GM20000 (cell line): ENCODE data around the gene PKN1.
A peak's percentile ranks its signal among the peaks of the same experiment; 100 is the strongest.

Experiments used
- DNase-seq: peaks from one replicate; pipeline ENCODE4 v3.0.0; 2012; ENCODE audit warnings: low spot score
- TF ChIP-seq, protein P1 (sequence below): IDR thresholded peaks from 2 replicates; pipeline ENCODE4 v1.5.1; 2012; ENCODE audit warnings: mild to moderate bottlenecking, control low read depth; ENCODE audit errors: extremely low read depth, missing control alignments

The PKN1 gene

DNA sequence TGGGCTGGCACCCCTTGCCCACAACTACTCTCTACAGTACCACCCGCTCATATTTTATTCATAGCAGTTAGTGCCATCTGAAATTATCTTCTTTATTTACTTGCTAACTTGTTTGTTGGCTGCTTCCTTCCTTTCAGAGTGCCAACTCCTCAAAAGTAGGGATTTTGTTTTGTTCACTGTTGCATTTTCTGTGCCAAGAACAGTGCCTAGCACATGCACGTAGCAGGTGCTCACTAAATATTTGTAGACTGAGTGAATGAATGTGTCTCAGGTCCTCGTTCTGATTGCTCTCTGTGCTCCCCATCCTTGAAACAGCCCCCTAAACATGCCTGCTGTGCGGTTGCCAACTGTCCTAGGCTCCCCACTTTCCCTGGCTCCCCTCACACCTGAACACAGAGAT lies 61.3 kb downstream of the PKN1 start:
- no peak for DNase-seq
- TF ChIP-seq, protein P1, sequence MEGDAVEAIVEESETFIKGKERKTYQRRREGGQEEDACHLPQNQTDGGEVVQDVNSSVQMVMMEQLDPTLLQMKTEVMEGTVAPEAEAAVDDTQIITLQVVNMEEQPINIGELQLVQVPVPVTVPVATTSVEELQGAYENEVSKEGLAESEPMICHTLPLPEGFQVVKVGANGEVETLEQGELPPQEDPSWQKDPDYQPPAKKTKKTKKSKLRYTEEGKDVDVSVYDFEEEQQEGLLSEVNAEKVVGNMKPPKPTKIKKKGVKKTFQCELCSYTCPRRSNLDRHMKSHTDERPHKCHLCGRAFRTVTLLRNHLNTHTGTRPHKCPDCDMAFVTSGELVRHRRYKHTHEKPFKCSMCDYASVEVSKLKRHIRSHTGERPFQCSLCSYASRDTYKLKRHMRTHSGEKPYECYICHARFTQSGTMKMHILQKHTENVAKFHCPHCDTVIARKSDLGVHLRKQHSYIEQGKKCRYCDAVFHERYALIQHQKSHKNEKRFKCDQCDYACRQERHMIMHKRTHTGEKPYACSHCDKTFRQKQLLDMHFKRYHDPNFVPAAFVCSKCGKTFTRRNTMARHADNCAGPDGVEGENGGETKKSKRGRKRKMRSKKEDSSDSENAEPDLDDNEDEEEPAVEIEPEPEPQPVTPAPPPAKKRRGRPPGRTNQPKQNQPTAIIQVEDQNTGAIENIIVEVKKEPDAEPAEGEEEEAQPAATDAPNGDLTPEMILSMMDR = no peak

DNA sequence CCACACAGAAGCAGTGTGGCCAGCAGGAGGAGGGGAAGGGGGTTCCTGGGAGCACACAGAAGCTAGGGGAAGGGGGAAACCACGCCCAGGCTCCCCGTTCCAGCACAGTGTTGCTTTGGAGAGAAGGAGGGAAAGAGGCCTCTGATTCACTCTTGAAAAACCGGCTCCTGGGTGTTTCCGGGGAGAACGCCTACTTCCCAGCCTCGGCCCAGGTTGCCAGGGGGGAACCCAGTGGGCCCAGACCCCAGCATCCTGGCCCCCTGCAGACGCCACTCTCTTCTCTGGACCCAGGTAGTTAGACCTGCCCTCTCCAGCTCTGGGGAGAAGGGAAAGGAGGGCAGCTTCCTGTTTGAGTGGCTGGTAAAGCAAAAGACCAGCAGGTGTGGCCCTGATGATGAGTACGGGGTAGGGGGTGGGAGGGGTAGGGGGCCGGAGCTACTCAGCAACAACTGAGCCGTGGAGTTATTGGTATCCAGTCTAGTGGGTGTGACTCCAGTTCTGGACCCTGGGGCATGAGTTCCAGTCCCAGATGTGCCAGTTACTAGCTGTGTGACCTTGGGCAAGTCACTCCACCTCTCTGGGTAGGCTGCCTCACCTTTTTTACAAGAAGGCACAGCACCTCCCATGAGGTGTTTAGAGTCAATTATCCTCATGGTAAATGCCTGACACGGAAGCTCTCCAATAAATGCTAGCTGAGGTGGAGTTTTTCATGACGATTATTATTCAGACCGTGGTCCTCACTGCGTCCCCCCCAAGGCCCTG lies 62.0 kb downstream of the PKN1 start:
- TF ChIP-seq, protein P1 = no peak
- DNase-seq = no peak

DNA sequence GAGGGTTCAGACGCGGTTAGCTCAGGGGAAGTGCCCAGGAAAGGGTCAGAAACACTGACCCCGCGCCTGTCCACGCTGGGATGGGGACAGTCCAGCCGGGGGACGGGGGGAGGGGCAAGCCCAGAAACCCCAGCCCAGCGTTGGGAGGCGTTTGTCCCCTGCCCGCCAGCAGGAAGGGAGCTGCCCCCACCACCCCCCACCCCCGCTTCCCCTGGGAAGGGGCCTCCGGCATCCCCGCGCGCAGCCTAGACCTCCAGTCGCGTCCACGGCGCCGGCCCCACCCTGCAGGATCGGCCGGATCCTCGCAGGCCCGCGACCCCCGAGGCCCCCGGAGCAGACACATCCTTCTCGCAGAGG lies 62.5 kb downstream of the PKN1 start:
- peak; percentile 48 for DNase-seq
- TF ChIP-seq, protein P1 = no peak

DNA sequence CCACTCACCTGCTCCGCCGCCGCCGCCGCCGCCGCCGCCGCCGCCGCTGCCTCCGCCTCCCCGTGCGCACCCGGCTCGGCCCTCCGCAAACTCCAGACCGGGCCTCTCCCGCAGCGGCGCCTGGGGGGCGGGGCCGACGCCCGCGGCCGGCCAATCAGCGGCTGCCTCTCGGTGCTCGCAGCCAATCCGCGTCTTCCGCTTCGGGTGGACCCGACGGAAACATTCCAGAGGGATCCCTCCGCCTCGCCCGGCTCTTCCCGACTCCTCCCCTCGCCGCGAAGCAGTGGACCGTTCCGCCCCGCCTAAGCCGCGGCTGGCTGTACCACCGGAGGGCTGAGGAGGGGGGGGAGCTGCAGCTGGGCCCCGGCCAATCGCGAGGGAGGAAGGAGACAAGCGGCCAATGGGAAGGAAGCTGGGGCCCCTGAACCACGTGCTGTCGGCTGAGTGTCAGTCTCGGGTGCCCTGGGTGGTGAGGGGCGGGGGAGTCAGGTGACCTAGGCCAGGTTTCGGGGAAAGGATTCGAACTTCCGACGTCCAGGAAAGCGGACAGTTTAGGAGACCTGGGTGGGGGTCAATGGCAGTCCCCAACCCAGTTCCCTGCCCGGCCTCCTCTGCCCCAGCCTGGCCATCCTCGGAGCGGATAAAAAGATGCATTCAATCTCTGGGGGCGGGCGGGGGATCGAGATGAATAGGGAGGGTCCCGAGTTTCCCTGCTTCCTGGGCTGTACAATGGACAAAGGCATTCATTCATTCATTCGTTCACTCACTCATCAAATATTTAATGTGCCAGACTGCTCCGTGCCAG lies 63.1 kb downstream of the PKN1 start, which contains the start of gene GIPC1:
Gene GIPC1 (minus strand): TSS at position 99 of the 805 bp plus-strand sequence. CDS start 13,151 bp downstream, outside the sequence.
- DNase-seq = peak; percentile 99
- TF ChIP-seq, protein P1 = no peak

DNA sequence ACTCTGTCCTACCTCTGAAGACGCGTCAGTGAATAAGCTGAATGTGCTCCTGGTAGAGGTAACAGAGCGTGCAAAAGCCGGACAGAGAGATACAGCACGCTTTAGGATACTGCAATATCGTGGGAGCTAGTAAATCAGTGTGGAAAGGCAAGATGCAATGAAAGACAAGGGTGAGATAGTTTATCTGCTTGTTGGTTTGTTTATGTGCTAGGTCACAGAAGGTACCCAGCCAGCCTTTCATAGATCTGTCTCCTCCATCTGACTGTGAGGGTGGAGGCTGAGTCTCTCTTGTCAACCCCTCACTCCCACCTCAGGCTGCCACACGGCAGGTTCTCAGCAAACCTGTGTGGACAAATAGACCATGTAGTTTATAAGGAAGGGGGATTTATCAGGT lies 63.7 kb downstream of the PKN1 start:
- TF ChIP-seq, protein P1 = no peak
- DNase-seq = no peak

DNA sequence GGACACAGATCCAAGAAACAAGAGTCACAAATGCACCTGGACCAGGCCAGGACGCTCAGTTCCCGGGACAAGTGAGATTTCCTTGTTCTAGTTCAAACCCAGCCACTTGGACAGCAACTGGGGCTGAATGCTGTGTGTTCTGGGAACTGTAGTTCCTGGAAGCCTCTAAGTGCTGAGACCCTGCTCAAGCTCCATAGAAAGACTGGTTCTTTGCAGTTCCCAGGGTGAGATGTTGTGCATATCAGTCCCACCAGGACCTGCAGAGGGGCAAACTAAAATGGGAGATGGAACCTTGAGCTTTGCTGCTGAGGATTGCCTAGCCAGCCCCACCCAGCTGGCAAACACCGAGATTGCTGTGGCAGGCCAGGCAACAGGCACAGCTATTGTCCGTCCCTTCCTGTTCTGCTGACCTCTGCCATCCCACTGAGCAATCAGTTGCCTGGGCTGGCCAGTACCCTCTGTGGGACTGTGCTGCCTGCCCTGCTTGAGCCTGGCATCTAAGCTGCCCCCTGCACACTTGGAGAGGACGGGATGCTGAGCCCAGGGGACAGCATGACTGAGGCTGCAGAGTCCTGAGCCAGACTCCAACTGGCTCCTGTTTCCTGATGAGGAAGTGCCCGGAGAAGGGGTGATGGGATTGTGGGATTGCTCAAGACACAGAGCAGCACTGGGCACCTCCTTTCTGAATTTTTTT lies 64.3 kb downstream of the PKN1 start:
- no peak for DNase-seq
- TF ChIP-seq, protein P1 = no peak
